Measurements from ENCODE around the gene NDC1.

NDC1 gene

GRCh38 chr1:53871773-53872484, 33.8 kb upstream of the NDC1 start:
- H3K27me3 ChIP-seq (ENCODE audit: insufficient read depth, low read depth), result no peaks in the 10 kb centered on the region
- no peak for TF ChIP-seq CTCF (conservative IDR thresholded peaks at IDR 0.05; ENCODE audit: low read depth, low read length)
- no peak overlapping the region for H3K4me3 ChIP-seq (IDR thresholded peaks at IDR 0.05; ENCODE audit: insufficient read depth, low read depth, low read length)
- H3K79me2 ChIP-seq (ENCODE audit: insufficient read depth, low read depth), result no peaks in the 10 kb centered on the region
- H3K4me2 ChIP-seq, result no peak overlapping the region
- H3K9ac ChIP-seq, result no peak overlapping the region
- H3K4me1 ChIP-seq (ENCODE audit: low read depth, poor library complexity, severe bottlenecking), result no peaks in the 10 kb centered on the region
- no peaks in the 10 kb centered on the region for H4K20me1 ChIP-seq (ENCODE audit: insufficient read depth)
- H2AFZ ChIP-seq (ENCODE audit: low read depth), result no peak overlapping the region
- no peak overlapping the region for H3K27ac ChIP-seq
- H3K36me3 ChIP-seq (ENCODE audit: insufficient read depth), result no peaks in the 10 kb centered on the region

- no peak for TF ChIP-seq CTCF (conservative IDR thresholded peaks at IDR 0.05; ENCODE audit: low read depth, low read length)
- H3K79me2 ChIP-seq (ENCODE audit: insufficient read depth, low read depth), result no peaks in the 10 kb centered on the region
- H2AFZ ChIP-seq (ENCODE audit: low read depth), result no peak overlapping the region
- no peak overlapping the region for H3K27ac ChIP-seq
- H3K4me1 ChIP-seq (ENCODE audit: low read depth, poor library complexity, severe bottlenecking), result no peaks in the 10 kb centered on the region
- no peaks in the 10 kb centered on the region for H3K36me3 ChIP-seq (ENCODE audit: insufficient read depth)
- no peaks in the 10 kb centered on the region for H4K20me1 ChIP-seq (ENCODE audit: insufficient read depth)
- no peak overlapping the region for H3K4me3 ChIP-seq (IDR thresholded peaks at IDR 0.05; ENCODE audit: insufficient read depth, low read depth, low read length)
- H3K27me3 ChIP-seq (ENCODE audit: insufficient read depth, low read depth), result no peaks in the 10 kb centered on the region
- H3K9ac ChIP-seq, result no peak overlapping the region
- H3K4me2 ChIP-seq, result no peak overlapping the region
Observed at GRCh38 chr1:53871221-53871620, 33.1 kb upstream of the NDC1 start.

GRCh38 chr1:53869454-53870117, 31.5 kb upstream of the NDC1 start:
- Histone ChIP-seq H3K4me2 (no peak overlapping the region), H3K4me1 (ENCODE audit: low read depth, poor library complexity, severe bottlenecking) (no peaks in the 10 kb centered on the region), H3K79me2 (ENCODE audit: insufficient read depth, low read depth) (no peaks in the 10 kb centered on the region), H4K20me1 (ENCODE audit: insufficient read depth) (no peaks in the 10 kb centered on the region), H3K27me3 (ENCODE audit: insufficient read depth, low read depth) (no peaks in the 10 kb centered on the region), H3K27ac (no peak overlapping the region), H3K36me3 (ENCODE audit: insufficient read depth) (no peaks in the 10 kb centered on the region), H3K4me3 (IDR thresholded peaks at IDR 0.05; ENCODE audit: insufficient read depth, low read depth, low read length) (no peak overlapping the region), H3K9ac (no peak overlapping the region), H2AFZ (ENCODE audit: low read depth) (no peak overlapping the region)
- no peak for TF ChIP-seq CTCF (conservative IDR thresholded peaks at IDR 0.05; ENCODE audit: low read depth, low read length)

- Histone ChIP-seq H3K27me3 (ENCODE audit: insufficient read depth, low read depth) (no peaks in the 10 kb centered on the region), H3K4me1 (ENCODE audit: low read depth, poor library complexity, severe bottlenecking) (no peaks in the 10 kb centered on the region), H4K20me1 (ENCODE audit: insufficient read depth) (no peaks in the 10 kb centered on the region), H3K27ac (no peak overlapping the region), H3K4me2 (no peak overlapping the region), H3K79me2 (ENCODE audit: insufficient read depth, low read depth) (no peaks in the 10 kb centered on the region), H3K9ac (no peak overlapping the region), H3K36me3 (ENCODE audit: insufficient read depth) (no peaks in the 10 kb centered on the region), H2AFZ (ENCODE audit: low read depth) (no peak overlapping the region), H3K4me3 (IDR thresholded peaks at IDR 0.05; ENCODE audit: insufficient read depth, low read depth, low read length) (no peak overlapping the region)
- TF ChIP-seq CTCF (conservative IDR thresholded peaks at IDR 0.05; ENCODE audit: low read depth, low read length), result no peak
Observed at GRCh38 chr1:53868565-53868964, 30.5 kb upstream of the NDC1 start.

Measured in KMS-11 (cell line).